GM18508 (cell line): ENCODE data around the gene PPP4R2.

ENCODE experiments used
- ATAC-seq: cut with Tn5 transposase; IDR thresholded peaks from one replicate; pipeline ENCODE4 v1.9.1; 2021; ENCODE audit warnings: moderate number of reproducible peaks; ENCODE audit not compliant: insufficient read depth, unreplicated experiment

The PPP4R2 gene

GRCh38 chr3:73018790-73019441 lies 22.3 kb downstream of the PPP4R2 start:
- ATAC-seq = no peak

GRCh38 chr3:73021301-73021835 lies 24.8 kb downstream of the PPP4R2 start:
- ATAC-seq = no peak

GRCh38 chr3:73024836-73025235 lies 28.2 kb downstream of the PPP4R2 start:
- ATAC-seq = no peak

- ATAC-seq = no peak
Measured at GRCh38 chr3:73026111-73026759, 29.6 kb downstream of the PPP4R2 start.

DNA sequence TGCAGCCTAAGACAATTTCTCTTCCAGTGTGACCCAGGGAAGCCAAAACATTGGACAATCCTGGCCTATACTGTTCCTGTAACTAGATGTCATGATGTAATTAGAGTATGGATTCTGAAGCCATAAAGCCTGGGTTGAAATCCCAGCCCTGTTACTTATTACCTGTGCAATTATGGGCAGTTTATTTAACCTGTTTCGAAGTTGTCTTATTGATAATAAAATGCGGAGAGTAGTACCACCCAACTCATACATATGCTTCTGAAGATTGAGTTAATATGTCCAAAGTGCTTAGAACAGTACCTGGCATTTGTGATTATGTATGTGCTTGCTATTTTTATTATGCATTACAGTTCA lies 30.1 kb downstream of the PPP4R2 start:
- no peak for ATAC-seq

- no peak for ATAC-seq
Measured at GRCh38 chr3:73028803-73029202, 32.2 kb downstream of the PPP4R2 start.

GRCh38 chr3:73029321-73029796 lies 32.7 kb downstream of the PPP4R2 start:
- ATAC-seq = no peak

- ATAC-seq = no peak
Measured at GRCh38 chr3:73030073-73030597, 33.5 kb downstream of the PPP4R2 start.

- ATAC-seq = no peak
Measured at GRCh38 chr3:73031573-73032103, 35.0 kb downstream of the PPP4R2 start.

DNA sequence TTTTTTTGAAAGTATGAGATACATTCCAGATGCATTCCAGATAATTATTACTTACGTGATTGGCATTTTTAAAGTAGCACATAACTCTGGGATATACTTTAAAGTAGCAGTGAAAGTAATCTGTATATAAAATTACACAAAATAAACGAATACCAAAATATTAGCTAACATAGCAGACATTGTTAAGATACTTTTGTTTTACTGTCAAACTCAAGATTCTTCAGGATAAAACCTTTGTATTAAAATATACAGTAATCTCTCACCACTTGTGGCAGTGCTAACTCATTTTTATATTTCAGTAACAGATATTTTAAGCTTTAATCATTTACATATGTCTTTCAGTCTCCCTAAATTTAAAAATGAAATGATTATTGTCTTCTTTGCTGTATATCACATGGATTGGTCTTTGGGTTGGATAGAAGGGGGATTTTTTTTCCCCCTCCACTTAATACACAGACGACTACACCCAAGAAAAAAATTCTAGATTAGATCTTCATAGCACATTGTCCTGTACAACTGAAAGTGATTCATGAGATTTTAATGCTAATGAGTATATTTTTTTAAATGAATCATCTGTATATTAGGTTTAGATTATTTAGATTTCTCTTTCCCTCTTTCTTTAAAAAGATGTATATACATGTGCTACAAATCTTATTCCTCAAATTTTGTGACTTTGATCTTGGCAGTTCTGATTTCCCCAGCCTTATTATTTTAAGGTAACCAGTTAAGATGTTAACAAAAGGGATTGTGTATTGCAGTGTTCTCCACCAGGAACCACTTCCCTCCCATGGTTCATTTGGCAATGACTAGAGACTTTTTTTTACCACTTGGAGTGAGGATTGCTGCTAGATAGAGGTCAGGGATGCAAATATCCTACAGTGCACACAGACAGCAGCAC lies 40.3 kb downstream of the PPP4R2 start:
- no peak for ATAC-seq

- ATAC-seq = no peak
Measured at GRCh38 chr3:73041537-73041936, 44.9 kb downstream of the PPP4R2 start.

GRCh38 chr3:73043414-73043813 lies 46.8 kb downstream of the PPP4R2 start:
- no peak for ATAC-seq

DNA sequence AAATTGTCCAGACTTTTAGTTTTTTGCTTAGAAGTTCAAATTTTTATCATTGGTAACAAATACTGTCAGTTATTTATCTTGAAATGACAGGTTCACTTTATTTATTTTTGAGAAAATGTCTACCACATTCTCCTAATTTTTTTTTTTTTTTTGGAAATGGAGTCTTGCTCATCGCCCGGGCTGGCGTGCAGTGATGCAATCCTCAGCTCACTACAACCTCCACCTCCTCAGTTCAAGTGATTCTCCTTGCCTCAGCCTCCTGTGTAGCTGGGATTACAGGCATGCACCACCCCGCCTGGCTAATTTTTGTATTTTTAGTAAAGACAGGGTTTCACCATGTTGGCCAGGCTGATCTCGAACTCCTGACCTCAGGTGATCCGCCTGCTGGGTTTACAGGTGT lies 48.8 kb downstream of the PPP4R2 start:
- ATAC-seq = no peak

DNA sequence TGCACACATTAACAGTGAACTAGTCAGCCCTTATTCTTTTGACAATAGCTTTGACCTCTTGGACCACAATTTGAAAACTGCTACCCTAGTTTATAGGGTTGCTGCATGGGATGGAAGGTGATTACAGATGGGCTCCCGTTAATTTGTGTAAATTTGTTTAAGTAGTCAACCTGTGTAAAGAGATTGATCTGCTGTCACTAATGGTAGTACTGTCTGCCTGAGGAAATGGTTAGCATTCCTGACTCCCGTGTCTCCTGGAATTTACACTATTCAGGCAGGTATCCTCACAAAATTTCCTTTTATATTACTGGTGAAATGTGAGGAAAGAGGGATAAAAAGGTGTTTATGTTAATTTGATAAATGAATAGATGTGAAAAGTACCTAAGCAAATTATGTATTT lies 49.6 kb downstream of the PPP4R2 start:
- no peak for ATAC-seq

GRCh38 chr3:73049319-73049718 lies 52.7 kb downstream of the PPP4R2 start:
- ATAC-seq = no peak

- ATAC-seq = no peak
Measured at GRCh38 chr3:73052857-73053256, 56.2 kb downstream of the PPP4R2 start.

DNA sequence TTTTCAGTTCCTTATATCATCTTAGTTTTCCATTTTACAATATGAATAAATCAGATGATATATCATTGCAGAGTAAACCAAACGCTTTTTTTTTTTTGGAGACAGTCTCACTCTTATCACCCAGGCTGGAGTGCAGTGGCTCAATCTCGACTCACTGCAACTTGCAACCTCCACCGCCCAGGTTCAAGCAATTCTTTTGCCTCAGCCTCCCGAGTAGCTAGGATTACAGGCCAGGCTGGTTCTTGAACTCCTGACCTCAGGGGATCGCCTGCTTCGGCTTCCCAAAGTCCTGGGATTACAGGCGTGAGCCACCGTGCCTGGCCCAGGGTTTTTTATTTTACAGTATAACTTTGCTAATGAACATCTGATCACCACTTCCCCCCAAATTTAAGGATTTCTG lies 59.0 kb downstream of the PPP4R2 start:
- ATAC-seq = no peak

DNA sequence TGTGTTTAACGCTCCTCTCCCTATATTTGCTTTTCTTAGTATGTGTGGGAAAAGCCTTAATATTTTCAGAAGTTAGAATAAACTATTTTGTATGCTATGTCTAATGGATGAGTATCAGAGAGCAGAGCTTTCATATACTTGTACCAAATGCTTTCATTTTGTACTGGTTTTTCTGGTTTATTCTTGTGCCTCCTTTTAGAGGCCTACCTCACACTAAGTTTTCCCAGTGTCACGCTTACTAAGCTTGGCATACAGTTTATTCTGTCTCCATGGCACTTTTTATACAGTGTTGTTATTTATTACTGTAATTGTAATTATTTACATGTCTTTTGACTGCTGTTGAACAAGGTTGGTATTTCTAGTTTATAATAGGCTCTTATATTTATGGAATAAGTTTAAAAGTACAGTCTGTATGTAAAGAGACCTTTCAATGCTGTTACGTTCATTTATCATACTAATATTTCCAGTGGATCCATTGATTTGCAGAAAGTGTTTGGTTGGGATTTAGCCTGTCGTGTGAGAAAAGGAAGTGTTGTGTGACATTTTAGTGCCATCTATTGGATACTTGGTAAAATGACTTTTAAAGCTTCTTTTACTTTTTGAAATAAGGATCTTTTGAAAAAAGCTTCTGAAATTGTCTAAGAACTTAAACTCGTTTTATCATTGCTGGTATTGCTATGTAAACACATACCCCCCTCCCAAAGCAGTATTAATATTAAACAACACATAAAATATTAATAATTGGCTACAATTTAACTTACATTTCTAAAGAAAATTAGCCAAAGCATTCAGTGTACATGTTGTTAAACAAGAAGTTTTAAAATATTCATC lies 59.6 kb downstream of the PPP4R2 start:
- no peak for ATAC-seq

DNA sequence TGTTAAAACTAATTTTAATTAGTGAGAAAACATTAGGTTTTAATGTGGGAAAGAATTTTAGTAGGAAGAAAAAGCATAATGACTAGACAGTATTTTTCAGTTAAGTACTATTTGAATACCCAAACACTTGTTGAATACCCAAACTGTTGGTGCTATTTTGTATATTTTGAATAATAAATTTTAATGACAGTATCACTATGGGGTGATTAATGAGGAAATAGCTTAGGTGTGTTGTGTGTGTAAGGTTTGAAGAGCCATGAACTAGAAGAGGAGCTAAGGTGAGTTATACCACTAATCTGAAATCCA lies 60.2 kb downstream of the PPP4R2 start:
- ATAC-seq = no peak

DNA sequence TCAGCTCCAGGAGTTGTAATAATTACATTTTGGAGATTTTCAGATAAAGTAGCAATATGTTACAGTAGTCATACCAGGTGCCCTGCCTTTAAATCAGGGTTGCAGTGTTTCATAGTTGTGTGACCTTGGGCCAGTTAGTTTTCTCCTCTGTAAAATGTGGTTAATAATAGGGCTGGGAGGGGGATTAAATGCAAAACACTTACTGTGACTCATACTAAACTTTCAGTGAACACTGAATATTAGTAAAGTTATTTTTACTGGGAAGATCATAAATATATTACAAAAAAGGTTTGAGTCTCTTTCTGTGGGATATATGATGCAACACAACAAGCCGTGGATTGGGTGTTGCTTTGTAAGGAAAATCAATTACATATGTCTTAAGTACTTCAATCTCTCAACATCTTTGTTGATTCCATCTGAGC lies 63.7 kb downstream of the PPP4R2 start:
- no peak for ATAC-seq
